ENCODE data around the gene PAH. TPM values are rescaled to one million over a fixed set of nuclear protein-coding genes. Genes with fewer than 3 reads are reported as not detected.

PAH gene
- total RNA-seq, 1 donor from 2014 or later = not detected

Other genes starting within 250 kb of the PAH start
- not detected for gene ASCL1, start 40.4 kb upstream of the PAH start, total RNA-seq

Data from cardiac septum (tissue), 1 donor.